K562 (cell line): Measurements from ENCODE around the gene SEPHS2. TPM values are rescaled to one million over a fixed set of nuclear protein-coding genes. Genes with fewer than 3 reads are reported as not detected.

Experiments
- CBFA2T3 ChIP-seq: fragments of 450-650 bp; IDR thresholded peaks from 2 replicates; pipeline ENCODE4 v1.6.1; 2017
- SMARCA4 ChIP-seq: fragments of 450-650 bp; IDR thresholded peaks from 2 replicates; pipeline ENCODE4 v1.6.1; 2016
- ZNF785 ChIP-seq: fragments of 250-450 bp; sonication (Bioruptor Pico); IDR thresholded peaks from 2 replicates; pipeline ENCODE4 v1.4.0; 2020; ENCODE audit warnings: mild to moderate bottlenecking
- polyA plus RNA-seq, 8 experiments: library from polyadenylated mRNA; depleted of rRNA in 4 of 8; stranded (reverse) in 5 of 8; unstranded in 3 of 8; fragments of >200 nt; fragmentation: Nextera tagmentation in 2 of 8; fragmentation: Illumina TruSeq in 1 of 8; extraction: Ambion mirVana in 2 of 8; extraction: Trizol in 1 of 8; gene quantifications; 2 replicates each; pipeline versions ENCODE4 v1.2.1 to v1.2.3, GENCODE V29; 2011 to 2014; ENCODE audit warnings: inconsistent platforms in 1 of 8, missing spikeins in 1 of 8
- total RNA-seq, 7 experiments: library from RNA; depleted of rRNA in 6 of 7; stranded (reverse); fragments of >200 nt in 6 of 7; fragmentation: Illumina TruSeq in 2 of 7; extraction: Trizol in 2 of 7; gene quantifications; 2 replicates each; pipeline versions ENCODE4 v1.2.1 to v1.2.3, GENCODE V29; 2011 to 2021; ENCODE audit warnings: low replicate concordance in 1 of 7
- TF ChIP-seq, protein P1 (sequence below), 3 experiments: fragments of 200-800 bp in 1 of 3; fragments of 250-450 bp in 1 of 3; fragments of 450-650 bp in 1 of 3; sonication (Bioruptor Pico) in 1 of 3; sonication (Bioruptor generic) in 1 of 3; formaldehyde crosslinking in 1 of 3; IDR thresholded peaks; 2 replicates each; pipeline versions ENCODE4 v1.6.1 to v1.8.0; 2016 to 2022; ENCODE audit warnings: mild to moderate bottlenecking in 2 of 3, missing genetic modification characterization in 2 of 3, missing compliant biosample characterization in 1 of 3, moderate library complexity in 1 of 3
- TF ChIP-seq, protein P2 (sequence below), 2 experiments: fragments of 450-650 bp in 1 of 2; sonication (generic) in 1 of 2; formaldehyde crosslinking in 1 of 2; IDR thresholded peaks; 2 replicates each; pipeline versions ENCODE4 v1.7.1 to v1.9.0; 2016 to 2022; ENCODE audit warnings: inconsistent platforms in 1 of 2, mild to moderate bottlenecking in 1 of 2, missing genetic modification reagents in 1 of 2
- TF ChIP-seq, protein P3 (sequence below): fragments of 450-650 bp; IDR thresholded peaks from 2 replicates; pipeline ENCODE4 v1.6.1; 2018; ENCODE audit warnings: mild to moderate bottlenecking, low read depth; ENCODE audit not compliant: partially characterized antibody

SEPHS2 gene
- total and polyA plus RNA-seq, 9 of the 15 experiments (the other 6 are each of a cell fraction or from before 2014, with no cell fraction given): 20.9 to 90.6 (median 43.4) TPM

DNA sequence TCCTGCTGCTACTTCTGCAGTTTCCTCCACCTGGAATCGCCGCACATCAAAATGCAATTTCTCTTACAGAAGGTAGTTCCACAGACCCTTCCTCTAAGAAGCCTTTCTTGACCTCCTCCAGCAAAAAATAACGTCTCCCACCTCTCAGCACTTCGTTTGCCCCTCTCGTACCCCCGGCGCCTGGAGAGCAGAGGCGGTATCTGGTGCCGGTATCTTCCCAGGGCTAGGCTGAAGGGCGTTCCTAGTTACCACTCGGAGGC, 16.3 kb downstream of the SEPHS2 start (continued):
- TF ChIP-seq, protein P1, sequence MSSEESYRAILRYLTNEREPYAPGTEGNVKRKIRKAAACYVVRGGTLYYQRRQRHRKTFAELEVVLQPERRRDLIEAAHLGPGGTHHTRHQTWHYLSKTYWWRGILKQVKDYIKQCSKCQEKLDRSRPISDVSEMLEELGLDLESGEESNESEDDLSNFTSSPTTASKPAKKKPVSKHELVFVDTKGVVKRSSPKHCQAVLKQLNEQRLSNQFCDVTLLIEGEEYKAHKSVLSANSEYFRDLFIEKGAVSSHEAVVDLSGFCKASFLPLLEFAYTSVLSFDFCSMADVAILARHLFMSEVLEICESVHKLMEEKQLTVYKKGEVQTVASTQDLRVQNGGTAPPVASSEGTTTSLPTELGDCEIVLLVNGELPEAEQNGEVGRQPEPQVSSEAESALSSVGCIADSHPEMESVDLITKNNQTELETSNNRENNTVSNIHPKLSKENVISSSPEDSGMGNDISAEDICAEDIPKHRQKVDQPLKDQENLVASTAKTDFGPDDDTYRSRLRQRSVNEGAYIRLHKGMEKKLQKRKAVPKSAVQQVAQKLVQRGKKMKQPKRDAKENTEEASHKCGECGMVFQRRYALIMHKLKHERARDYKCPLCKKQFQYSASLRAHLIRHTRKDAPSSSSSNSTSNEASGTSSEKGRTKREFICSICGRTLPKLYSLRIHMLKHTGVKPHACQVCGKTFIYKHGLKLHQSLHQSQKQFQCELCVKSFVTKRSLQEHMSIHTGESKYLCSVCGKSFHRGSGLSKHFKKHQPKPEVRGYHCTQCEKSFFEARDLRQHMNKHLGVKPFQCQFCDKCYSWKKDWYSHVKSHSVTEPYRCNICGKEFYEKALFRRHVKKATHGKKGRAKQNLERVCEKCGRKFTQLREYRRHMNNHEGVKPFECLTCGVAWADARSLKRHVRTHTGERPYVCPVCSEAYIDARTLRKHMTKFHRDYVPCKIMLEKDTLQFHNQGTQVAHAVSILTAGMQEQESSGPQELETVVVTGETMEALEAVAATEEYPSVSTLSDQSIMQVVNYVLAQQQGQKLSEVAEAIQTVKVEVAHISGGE (CRISPR knock-in tag; IDR thresholded peaks at IDR 0.05): no peak
- TF ChIP-seq, protein P2, sequence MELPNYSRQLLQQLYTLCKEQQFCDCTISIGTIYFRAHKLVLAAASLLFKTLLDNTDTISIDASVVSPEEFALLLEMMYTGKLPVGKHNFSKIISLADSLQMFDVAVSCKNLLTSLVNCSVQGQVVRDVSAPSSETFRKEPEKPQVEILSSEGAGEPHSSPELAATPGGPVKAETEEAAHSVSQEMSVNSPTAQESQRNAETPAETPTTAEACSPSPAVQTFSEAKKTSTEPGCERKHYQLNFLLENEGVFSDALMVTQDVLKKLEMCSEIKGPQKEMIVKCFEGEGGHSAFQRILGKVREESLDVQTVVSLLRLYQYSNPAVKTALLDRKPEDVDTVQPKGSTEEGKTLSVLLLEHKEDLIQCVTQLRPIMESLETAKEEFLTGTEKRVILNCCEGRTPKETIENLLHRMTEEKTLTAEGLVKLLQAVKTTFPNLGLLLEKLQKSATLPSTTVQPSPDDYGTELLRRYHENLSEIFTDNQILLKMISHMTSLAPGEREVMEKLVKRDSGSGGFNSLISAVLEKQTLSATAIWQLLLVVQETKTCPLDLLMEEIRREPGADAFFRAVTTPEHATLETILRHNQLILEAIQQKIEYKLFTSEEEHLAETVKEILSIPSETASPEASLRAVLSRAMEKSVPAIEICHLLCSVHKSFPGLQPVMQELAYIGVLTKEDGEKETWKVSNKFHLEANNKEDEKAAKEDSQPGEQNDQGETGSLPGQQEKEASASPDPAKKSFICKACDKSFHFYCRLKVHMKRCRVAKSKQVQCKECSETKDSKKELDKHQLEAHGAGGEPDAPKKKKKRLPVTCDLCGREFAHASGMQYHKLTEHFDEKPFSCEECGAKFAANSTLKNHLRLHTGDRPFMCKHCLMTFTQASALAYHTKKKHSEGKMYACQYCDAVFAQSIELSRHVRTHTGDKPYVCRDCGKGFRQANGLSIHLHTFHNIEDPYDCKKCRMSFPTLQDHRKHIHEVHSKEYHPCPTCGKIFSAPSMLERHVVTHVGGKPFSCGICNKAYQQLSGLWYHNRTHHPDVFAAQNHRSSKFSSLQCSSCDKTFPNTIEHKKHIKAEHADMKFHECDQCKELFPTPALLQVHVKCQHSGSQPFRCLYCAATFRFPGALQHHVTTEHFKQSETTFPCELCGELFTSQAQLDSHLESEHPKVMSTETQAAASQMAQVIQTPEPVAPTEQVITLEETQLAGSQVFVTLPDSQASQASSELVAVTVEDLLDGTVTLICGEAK (IDR thresholded peaks at IDR 0.05): peak; percentile 52; the same call in 1 of the 2 replicates
- TF ChIP-seq, protein P2 (CRISPR knock-in tag; IDR thresholded peaks at IDR 0.05): no peak
- TF ChIP-seq ZNF785 (CRISPR knock-in tag): no peak
- TF ChIP-seq, protein P3, sequence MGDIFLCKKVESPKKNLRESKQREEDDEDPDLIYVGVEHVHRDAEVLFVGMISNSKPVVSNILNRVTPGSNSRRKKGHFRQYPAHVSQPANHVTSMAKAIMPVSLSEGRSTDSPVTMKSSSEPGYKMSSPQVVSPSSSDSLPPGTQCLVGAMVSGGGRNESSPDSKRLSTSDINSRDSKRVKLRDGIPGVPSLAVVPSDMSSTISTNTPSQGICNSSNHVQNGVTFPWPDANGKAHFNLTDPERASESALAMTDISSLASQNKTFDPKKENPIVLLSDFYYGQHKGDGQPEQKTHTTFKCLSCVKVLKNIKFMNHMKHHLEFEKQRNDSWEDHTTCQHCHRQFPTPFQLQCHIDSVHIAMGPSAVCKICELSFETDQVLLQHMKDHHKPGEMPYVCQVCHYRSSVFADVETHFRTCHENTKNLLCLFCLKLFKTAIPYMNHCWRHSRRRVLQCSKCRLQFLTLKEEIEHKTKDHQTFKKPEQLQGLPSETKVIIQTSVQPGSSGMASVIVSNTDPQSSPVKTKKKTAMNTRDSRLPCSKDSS: no peak
- TF ChIP-seq CBFA2T3: no peak
- 0 out of 2 replicates have a peak, but pooled peaks have one; percentile 11 for TF ChIP-seq SMARCA4
